GM23248 (cell line): ENCODE data around the gene CPPED1.

Experiments used
- EZH2 ChIP-seq: fragments of 200-600 bp; sonication (generic); IDR thresholded peaks from 2 replicates; pipeline ENCODE4 v1.6.1; 2018; ENCODE audit warnings: antibody characterized with exemption, mild to moderate bottlenecking; ENCODE audit not compliant: insufficient read depth, poor library complexity, severe bottlenecking
- EZH2phosphoT487 ChIP-seq: fragments of 200-600 bp; sonication (generic); IDR thresholded peaks from 2 replicates; pipeline ENCODE4 v1.6.1; 2018; ENCODE audit warnings: antibody characterized with exemption, moderate library complexity, mild to moderate bottlenecking, low read depth; ENCODE audit not compliant: insufficient read depth

GRCh38 chr16:12617401-12617819 lies 186.3 kb downstream of the CPPED1 start:
- TF ChIP-seq EZH2 (no peak), EZH2phosphoT487 (no peak)
